GM20000 (cell line): ENCODE data around the gene CCDC92B.
A peak's percentile ranks its signal among the peaks of the same experiment; 100 is the strongest.

Experiments used
- DNase-seq: peaks from one replicate; pipeline ENCODE4 v3.0.0; 2012; ENCODE audit warnings: low spot score
- TF ChIP-seq, protein P1 (sequence below): IDR thresholded peaks from 2 replicates; pipeline ENCODE4 v1.5.1; 2012; ENCODE audit warnings: mild to moderate bottlenecking, control low read depth; ENCODE audit errors: extremely low read depth, missing control alignments

CCDC92B gene

DNA sequence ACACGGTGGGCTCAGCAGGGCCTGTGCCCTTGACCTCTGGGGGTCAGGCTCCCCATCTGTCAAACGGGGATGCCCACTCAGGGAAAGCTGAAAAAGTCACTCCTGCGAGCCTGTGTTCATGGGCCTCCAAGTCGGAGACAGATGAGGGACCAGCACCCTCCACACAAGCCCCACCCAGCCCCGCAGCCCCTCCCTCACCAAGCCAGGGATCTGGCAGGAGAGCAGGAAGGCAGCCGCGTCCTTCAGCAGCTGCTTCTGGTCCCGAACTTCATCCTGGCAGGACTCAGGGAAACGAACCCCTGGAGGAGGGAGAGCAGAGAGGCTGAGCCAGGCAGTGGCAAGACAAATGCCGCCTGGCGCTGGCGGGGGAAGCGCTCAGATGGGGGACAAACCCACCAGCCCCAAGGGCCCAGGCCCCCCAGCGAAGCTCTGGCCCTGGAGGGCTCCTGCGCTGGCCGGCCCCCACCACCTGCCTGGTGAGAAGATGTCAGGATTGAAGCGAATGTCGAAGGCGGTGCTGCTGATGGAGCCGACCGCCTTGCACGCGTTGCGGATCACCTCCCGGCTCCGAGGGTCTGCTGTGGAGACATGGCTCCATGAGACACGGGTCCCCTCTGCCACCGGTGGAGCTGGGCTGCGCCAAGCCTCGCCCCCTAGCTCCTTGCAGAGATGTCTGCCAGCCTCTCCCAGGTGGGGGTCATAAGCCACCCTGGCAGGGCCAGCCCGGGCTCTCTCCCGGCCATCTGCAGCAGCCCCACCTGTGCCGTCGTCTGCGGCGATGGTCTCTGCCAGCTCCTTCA is 53.3 kb downstream of the CCDC92B start:
- TF ChIP-seq, protein P1, sequence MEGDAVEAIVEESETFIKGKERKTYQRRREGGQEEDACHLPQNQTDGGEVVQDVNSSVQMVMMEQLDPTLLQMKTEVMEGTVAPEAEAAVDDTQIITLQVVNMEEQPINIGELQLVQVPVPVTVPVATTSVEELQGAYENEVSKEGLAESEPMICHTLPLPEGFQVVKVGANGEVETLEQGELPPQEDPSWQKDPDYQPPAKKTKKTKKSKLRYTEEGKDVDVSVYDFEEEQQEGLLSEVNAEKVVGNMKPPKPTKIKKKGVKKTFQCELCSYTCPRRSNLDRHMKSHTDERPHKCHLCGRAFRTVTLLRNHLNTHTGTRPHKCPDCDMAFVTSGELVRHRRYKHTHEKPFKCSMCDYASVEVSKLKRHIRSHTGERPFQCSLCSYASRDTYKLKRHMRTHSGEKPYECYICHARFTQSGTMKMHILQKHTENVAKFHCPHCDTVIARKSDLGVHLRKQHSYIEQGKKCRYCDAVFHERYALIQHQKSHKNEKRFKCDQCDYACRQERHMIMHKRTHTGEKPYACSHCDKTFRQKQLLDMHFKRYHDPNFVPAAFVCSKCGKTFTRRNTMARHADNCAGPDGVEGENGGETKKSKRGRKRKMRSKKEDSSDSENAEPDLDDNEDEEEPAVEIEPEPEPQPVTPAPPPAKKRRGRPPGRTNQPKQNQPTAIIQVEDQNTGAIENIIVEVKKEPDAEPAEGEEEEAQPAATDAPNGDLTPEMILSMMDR = no peak
- peak; percentile 35 for DNase-seq

DNA sequence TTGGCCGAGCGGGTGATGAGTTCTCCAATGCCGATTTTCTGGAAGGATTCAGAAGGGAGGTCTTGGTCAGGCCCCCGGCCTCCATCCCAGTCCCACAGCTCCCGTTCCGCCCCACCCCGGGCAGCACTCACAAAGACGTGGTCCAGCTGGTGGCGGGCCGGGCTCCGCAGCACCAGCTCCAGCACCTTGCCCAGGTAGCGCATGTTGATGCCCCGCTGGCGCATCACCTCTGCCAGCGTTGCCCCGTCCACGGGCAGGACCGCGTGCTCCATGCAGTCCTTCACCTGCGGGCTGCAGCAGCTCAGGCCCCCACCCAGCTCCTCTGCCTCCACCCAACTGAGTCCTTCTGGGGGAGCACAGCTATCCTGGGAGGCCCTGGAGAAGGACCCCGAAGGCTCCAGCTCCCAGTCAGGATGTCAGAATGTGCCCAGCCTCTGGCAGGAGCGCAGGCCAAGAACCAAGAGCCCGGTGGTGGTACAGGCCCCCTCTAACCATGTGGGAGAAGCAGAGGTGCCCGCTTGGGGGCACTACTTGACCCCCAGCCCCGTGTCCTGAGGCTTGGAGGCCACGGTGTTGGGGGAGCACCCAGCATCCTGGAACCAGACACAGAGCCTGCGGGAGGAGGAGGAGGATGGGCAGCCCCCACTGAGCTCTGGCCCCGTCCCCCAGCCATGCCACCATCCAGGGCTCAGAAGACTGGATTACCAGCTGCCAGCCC is 54.0 kb downstream of the CCDC92B start:
- TF ChIP-seq, protein P1 = no peak
- peak; percentile 39 for DNase-seq

DNA sequence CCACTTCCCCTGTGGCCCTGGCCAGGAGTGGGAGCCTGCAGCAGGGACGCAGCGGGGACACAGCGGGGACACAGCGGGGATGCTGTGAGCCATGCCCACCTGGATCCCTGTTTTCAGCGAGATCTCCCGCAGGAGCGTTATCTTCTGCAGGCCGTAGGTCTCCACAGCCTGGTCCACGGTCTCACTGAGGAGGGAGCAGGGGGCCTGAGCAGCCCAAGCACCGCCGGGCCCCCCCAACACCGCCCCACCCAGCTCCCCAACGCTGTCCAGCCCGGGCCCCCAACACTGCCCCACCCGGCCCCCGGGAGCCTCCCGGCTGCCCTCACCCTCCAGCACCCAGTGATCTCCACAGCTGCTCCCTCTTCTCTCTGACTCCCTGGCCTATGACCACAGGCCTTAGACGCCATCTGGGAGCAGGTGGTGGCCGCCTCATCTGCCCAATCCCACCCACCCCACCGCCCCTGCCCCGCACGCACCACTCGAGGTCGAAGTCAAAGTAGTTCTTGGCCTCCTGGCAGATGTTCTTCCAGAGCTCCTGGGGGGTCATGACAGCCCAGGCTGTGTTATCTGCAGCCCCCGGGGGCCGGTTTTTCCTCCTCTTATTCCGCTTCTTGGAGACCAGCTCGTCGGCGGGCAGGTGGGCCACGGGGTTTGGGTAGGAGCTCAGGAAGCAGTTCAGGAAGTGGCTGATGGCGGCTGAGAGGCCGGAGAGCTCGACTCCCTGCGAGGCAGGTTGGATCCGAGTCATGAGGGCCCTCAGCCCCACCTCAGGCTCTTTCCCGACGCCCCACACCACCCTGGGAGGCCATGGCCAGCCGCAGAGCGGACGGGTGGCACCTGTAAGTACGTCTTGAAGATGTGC is 54.8 kb downstream of the CCDC92B start:
- DNase-seq = peak; percentile 27
- TF ChIP-seq, protein P1 = no peak

DNA sequence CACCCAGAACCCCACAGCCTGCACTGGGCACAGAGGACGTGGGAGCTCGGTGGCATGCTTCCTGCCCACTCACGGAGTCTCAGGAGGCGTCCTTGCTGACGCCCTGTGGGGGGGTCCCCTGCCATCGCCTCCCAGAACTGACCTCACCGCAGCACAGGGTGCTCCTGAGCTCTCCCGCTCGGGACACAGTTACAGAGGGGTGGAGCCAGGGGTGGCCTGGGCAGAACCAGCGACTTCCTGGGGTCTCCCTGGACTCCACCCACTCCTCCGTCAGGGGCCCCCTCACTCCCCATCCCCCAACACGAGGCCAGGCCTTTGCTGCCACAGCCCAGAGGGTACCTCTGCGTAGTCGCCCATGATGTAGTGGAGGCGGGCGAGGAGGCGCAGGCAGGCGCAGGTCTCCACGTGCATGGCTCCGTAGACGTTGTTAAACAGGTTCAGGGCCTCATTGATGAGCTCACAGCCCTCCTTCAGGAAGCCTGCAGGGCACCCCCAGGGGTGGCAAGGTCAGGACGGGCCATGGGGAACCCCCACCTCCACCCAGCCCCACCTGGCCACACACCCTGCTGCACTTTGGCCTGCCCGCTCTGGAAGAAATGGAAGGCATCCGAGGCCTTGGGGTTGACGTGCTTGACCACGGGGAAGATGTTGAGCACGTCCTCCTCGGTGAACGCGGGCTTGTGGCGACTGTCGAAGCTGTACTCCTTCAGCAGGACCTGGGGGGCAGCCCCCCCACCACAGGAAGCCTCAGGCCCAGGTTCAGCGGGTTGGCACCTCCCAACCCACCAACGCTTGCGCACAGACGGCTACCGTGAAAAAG is 55.7 kb downstream of the CCDC92B start:
- peak; percentile 25 for DNase-seq
- TF ChIP-seq, protein P1 = no peak

DNA sequence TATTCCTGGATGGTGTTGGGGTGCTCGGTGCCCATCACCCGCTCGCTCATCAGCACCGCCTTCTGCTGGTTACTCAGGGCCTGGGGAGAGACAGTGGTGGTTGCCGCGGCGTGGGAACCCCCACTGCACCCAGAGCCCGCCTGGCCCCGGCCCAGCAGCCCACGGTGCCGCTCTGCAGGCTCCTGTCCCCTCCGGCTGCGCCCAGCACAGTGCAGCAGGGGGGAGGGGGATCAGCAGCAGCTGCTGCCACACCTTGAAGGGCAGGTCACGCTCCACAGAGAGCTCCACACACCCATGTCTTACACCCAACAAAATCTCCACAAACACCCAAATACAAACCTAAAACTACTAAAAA is 56.7 kb downstream of the CCDC92B start:
- peak; percentile 24 for DNase-seq
- TF ChIP-seq, protein P1 = no peak

DNA sequence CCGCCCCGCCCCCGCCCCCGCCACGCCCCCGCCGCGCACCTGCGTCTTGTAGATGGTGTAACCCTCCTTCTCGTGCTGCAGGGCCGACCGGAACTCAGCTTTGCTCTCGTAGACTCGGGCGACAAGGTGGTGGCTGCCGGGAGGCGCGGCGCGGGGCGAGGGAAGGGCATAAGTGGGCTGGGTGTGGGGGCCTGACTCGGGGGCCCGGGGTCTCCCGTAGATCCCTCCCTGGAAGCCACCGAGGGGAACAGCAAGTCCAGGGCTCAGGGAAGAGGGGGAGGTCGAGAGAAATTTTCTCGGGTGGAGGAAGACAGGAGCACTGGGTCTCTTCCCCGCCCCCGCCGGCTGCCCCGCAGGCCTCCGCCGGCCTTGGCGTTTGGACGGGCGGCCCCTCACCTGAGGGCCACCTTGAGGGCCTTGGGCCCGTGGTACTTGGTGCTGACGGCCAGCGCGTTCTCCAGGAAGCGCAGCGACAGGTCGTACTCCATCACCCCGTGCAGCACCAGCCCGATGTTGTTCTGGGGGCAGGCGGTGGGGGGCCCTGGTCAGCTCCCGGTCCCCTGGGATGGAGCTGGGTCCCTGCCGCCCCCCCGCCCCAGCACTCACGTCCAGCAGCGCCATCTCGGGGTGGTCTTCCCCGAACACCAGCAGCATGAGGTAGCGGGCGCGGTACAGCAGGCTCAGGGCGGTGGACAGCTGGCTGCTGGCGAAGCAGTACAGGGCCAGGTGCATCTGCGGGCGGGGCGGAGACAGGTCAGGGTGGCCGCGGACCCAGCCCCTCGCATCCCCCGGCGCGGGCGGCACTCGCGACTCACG is 57.3 kb downstream of the CCDC92B start:
- peak; percentile 28 for DNase-seq

More for the DNA sequence above, 57.3 kb downstream of the CCDC92B start:
- TF ChIP-seq, protein P1 = no peak
